GM19239 (cell line): ENCODE measurements around the gene RBMXL2.

Experiments used
- DNase-seq: peaks from one replicate; pipeline ENCODE4 v3.0.0; 2011; ENCODE audit warnings: low spot score; ENCODE audit not compliant: insufficient read length
- FAIRE-seq: peaks from 2 replicates; lab custom pipeline; 2011; peaks lifted over from hg19 to GRCh38; lab: Jason Lieb, UNC

The RBMXL2 gene

GRCh38 chr11:7088921-7089320 lies at the start of gene RBMXL2:
RBMXL2 (plus strand) TSS chr11:7088998; CDS start chr11:7089121, 123 bp downstream.
- DNase-seq = no peak
- no peak for FAIRE-seq

- no peak for DNase-seq
- FAIRE-seq = no peak
Measured at GRCh38 chr11:7046474-7047175, 42.2 kb upstream of the RBMXL2 start.

GRCh38 chr11:7050191-7050590 lies 38.6 kb upstream of the RBMXL2 start:
- DNase-seq (no peak), FAIRE-seq (no peak)

GRCh38 chr11:7056828-7057513 lies 31.8 kb upstream of the RBMXL2 start:
- no peak for FAIRE-seq
- no peak for DNase-seq

GRCh38 chr11:7057641-7058040 lies 31.2 kb upstream of the RBMXL2 start:
- FAIRE-seq (no peak), DNase-seq (no peak)

- FAIRE-seq (no peak), DNase-seq (no peak)
Measured at GRCh38 chr11:7060868-7061267, 27.9 kb upstream of the RBMXL2 start.

- FAIRE-seq = no peak
- DNase-seq = no peak
Measured at GRCh38 chr11:7062534-7062933, 26.3 kb upstream of the RBMXL2 start.

GRCh38 chr11:7072401-7073028 lies 16.3 kb upstream of the RBMXL2 start:
- no peak for FAIRE-seq

GRCh38 chr11:7077101-7077500 lies 11.7 kb upstream of the RBMXL2 start:
- DNase-seq (no peak), FAIRE-seq (no peak)

More at GRCh38 chr11:7072401-7073028, 16.3 kb upstream of the RBMXL2 start:
- no peak for DNase-seq

GRCh38 chr11:7079545-7080135 lies 9.2 kb upstream of the RBMXL2 start:
- no peak for FAIRE-seq
- DNase-seq = no peak

- FAIRE-seq = no peak
- no peak for DNase-seq
Measured at GRCh38 chr11:7080900-7081299, 7.9 kb upstream of the RBMXL2 start.

- no peak for DNase-seq
- FAIRE-seq = no peak
Measured at GRCh38 chr11:7081441-7081840, 7.4 kb upstream of the RBMXL2 start.

GRCh38 chr11:7089328-7090251 lies 792 bp downstream of the RBMXL2 start:
- DNase-seq = no peak

GRCh38 chr11:7098235-7098832 lies 9.5 kb downstream of the RBMXL2 start:
- FAIRE-seq (peak; percentile 90), DNase-seq (peak; percentile 50)

More at GRCh38 chr11:7089328-7090251, 792 bp downstream of the RBMXL2 start:
- no peak for FAIRE-seq

- no peak for FAIRE-seq
Measured at GRCh38 chr11:7115780-7116179, 27.0 kb downstream of the RBMXL2 start.

GRCh38 chr11:7116370-7116769 lies 27.6 kb downstream of the RBMXL2 start:
- FAIRE-seq = no peak
- no peak for DNase-seq

More at GRCh38 chr11:7115780-7116179, 27.0 kb downstream of the RBMXL2 start:
- DNase-seq = no peak

GRCh38 chr11:7138051-7138450 lies 49.3 kb downstream of the RBMXL2 start:
- no peak for FAIRE-seq
- no peak for DNase-seq
